Left forelimb (tissue), 1 donor: Measurements from ENCODE around the gene ARHGAP15.

Source experiments
- DNase-seq: peaks from one replicate; pipeline ENCODE4 v3.0.0-alpha.2; 2018; ENCODE audit warnings: low spot score

The ARHGAP15 gene

GRCh38 chr2:143768991-143769390 is 639.8 kb downstream of the ARHGAP15 start:
- no peak for DNase-seq

DNA sequence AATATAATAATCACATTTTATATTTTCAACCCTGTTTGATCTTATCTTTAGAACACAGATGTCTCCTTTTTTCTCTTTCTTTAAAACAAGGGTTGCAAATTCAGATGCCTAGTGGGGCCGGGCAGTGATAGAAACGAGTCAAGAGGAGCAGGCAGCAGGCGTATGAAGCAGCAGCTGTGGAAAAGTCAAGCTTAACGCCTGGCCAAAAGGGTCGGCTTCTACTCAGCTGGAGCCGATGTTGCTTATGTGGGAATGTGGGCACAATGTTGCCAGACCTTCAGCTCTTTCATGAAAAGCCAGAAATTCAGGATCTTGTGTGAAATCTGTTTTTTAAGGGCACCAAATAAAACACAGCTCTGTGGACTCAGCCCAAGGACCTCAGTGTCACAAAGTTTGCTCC is 642.7 kb downstream of the ARHGAP15 start:
- no peak for DNase-seq

- no peak for DNase-seq
Measured at GRCh38 chr2:143776526-143777297, 647.5 kb downstream of the ARHGAP15 start.

DNA sequence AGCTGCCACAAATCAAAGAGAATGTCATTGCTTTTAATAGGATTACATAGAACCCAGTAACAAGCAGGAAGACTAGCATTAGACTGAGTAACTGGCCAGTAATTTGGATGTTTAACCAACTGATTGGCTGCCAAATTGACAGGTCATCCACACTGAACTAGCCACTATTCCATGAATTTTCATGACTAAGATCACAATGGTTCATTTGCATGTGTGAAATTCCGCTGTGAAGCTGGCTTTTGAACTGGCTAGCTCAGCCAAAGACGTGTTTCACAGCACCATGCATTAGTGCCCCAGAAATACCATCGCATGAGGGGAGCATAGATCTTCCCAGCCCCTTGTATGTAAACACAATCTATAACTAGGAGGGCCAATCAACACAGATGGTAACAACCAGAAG is 649.8 kb downstream of the ARHGAP15 start:
- no peak for DNase-seq

- DNase-seq = no peak
Measured at GRCh38 chr2:143786026-143786765, 657.0 kb downstream of the ARHGAP15 start.

DNA sequence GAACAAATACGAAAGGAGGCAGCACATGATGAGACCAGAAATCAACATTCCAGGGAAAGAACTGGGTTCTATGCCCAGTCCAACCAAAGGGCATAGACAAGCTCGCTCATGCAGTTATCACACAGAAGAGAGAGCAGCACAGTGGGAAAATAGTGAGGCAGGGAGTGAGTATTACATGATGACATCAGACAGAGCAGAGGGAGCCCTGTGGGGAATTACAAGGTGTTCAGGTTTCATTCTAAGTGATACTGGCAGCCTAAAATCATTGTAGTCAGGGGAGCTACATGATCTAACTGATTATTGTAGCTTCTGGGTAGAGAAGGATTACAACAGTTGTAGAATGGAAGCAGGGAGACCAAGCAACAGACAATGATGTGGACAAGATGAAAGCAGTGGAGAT is 658.5 kb downstream of the ARHGAP15 start:
- DNase-seq = no peak

- no peak for DNase-seq
Measured at GRCh38 chr2:143792602-143793001, 663.4 kb downstream of the ARHGAP15 start.

- no peak for DNase-seq
Measured at GRCh38 chr2:143793381-143793780, 664.2 kb downstream of the ARHGAP15 start.

DNA sequence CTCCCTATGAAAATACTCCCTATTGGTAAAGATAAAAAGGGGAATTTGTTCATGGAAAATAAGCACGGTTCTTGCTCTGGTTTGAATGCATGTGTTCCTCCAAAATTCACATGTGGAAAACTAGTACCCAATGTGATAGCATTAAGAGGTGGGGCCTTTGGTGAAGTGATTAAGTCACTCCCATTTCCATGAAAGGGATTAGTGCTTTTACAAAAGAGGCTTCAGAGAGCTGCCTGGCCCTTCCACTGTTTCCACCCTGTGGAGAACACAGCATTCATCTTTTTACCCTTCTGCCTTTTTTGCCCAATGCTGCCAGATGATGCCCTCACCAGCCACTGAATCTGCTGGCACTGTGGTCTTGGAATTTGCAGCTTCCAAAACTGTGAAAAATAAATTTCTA is 666.8 kb downstream of the ARHGAP15 start:
- no peak for DNase-seq

- DNase-seq = no peak
Measured at GRCh38 chr2:143801561-143801960, 672.3 kb downstream of the ARHGAP15 start.

- DNase-seq = no peak
Measured at GRCh38 chr2:143802242-143802641, 673.0 kb downstream of the ARHGAP15 start.

GRCh38 chr2:143802871-143803650 is 673.8 kb downstream of the ARHGAP15 start:
- no peak for DNase-seq

- DNase-seq = no peak
Measured at GRCh38 chr2:143803936-143804335, 674.7 kb downstream of the ARHGAP15 start.

- DNase-seq = no peak
Measured at GRCh38 chr2:143805666-143806065, 676.4 kb downstream of the ARHGAP15 start.

DNA sequence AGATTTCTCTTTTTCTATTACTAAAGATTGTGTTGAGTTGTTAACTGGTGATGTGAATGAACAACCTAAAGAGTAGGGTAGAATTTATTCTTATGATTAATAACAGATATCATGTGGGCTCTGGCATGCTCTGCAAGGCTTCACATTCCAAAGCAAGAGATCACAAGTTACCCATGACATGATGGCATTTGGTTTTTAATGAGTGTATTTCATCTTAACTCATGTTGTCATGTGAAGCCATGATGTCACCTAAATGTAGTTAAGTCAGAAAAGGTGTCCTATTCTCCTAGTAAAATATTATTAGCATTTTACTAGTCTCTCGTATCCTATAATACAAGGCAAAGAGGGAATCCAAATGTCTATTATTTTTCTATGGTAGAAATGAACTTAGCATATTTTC is 678.0 kb downstream of the ARHGAP15 start:
- DNase-seq = no peak

- no peak for DNase-seq
Measured at GRCh38 chr2:143807671-143808070, 678.5 kb downstream of the ARHGAP15 start.

- no peak for DNase-seq
Measured at GRCh38 chr2:143808166-143808565, 678.9 kb downstream of the ARHGAP15 start.

DNA sequence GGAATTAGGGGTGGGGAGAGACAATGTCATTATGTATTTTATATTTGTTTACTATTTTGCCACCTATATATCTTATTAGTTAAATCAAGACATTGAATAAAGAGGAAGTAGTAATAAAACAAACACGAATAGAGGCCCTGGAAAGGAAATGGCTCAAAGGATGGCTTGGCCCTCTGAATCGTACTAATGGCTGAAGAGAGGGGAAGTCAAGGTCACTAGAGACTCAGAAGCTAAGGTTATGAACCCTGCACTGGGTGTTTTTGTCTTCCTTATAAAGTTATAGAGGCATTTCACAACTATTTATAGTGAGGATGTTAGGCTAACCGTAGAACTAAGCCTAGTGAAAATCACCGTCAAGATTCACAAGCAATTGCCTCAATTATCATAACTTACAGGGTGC is 685.9 kb downstream of the ARHGAP15 start:
- no peak for DNase-seq

- DNase-seq = no peak
Measured at GRCh38 chr2:143816916-143817315, 687.7 kb downstream of the ARHGAP15 start.
